Chondrocyte (in vitro differentiated cells): Measurements from ENCODE around the gene FAM43A. TPM values are rescaled to one million over a fixed set of nuclear protein-coding genes. Genes with fewer than 3 reads are reported as not detected.

ENCODE experiments used
- DNase-seq: peaks from one replicate; pipeline ENCODE4 v3.0.0; 2021; ENCODE audit warnings: mixed read lengths, low spot score
- H3K27ac Mint-ChIP-seq: one replicate; pipeline ENCODE4 v1.8.0; 2021; ENCODE audit warnings: mild to moderate bottlenecking, moderate library complexity, mixed read lengths; ENCODE audit not compliant: unreplicated experiment
- H3K27me3 Mint-ChIP-seq: 2 replicates; pipeline ENCODE4 v1.8.0; 2021; ENCODE audit warnings: low read depth, mixed read lengths
- H3K36me3 Mint-ChIP-seq: 2 replicates; pipeline ENCODE4 v1.8.0; 2021; ENCODE audit warnings: low read depth, mixed read lengths
- H3K4me1 Mint-ChIP-seq: 2 replicates; pipeline ENCODE4 v1.8.0; 2021; ENCODE audit warnings: low read depth, mild to moderate bottlenecking, mixed read lengths
- H3K4me3 Mint-ChIP-seq: one replicate; pipeline ENCODE4 v1.8.0; 2021; ENCODE audit warnings: mild to moderate bottlenecking, moderate library complexity, mixed read lengths; ENCODE audit not compliant: unreplicated experiment
- H3K9me3 Mint-ChIP-seq: 2 replicates; pipeline ENCODE4 v1.8.0; 2021; ENCODE audit warnings: low read depth, mixed read lengths
- total RNA-seq: library from RNA; stranded (reverse); gene quantifications from 3 replicates; pipeline ENCODE4 v1.2.1, GENCODE V29; 2021
- TF ChIP-seq, protein P1 (sequence below): fragments of 200-600 bp; sonication (generic); IDR thresholded peaks from 2 replicates; pipeline ENCODE4 v1.5.0; 2021; ENCODE audit warnings: antibody characterized with exemption, mild to moderate bottlenecking, moderate library complexity

The FAM43A gene
- total RNA-seq, 1 donor from 2014 or later: 25.3 TPM

GRCh38 chr3:194725346-194725745 is 39.7 kb downstream of the FAM43A start:
- no peaks in the 10 kb centered on the region for H3K36me3 Mint-ChIP-seq

GRCh38 chr3:194727435-194728128 is 41.9 kb downstream of the FAM43A start:
- H3K4me1 Mint-ChIP-seq: no peaks in the 10 kb centered on the region
- DNase-seq: no peak
- TF ChIP-seq, protein P1, sequence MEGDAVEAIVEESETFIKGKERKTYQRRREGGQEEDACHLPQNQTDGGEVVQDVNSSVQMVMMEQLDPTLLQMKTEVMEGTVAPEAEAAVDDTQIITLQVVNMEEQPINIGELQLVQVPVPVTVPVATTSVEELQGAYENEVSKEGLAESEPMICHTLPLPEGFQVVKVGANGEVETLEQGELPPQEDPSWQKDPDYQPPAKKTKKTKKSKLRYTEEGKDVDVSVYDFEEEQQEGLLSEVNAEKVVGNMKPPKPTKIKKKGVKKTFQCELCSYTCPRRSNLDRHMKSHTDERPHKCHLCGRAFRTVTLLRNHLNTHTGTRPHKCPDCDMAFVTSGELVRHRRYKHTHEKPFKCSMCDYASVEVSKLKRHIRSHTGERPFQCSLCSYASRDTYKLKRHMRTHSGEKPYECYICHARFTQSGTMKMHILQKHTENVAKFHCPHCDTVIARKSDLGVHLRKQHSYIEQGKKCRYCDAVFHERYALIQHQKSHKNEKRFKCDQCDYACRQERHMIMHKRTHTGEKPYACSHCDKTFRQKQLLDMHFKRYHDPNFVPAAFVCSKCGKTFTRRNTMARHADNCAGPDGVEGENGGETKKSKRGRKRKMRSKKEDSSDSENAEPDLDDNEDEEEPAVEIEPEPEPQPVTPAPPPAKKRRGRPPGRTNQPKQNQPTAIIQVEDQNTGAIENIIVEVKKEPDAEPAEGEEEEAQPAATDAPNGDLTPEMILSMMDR: no peak
- peaks cover under 1% of the 10 kb centered on the region for H3K36me3 Mint-ChIP-seq
- peaks cover 10% of the 10 kb centered on the region for H3K27me3 Mint-ChIP-seq
- no peak overlapping the region for H3K4me3 Mint-ChIP-seq
- H3K9me3 Mint-ChIP-seq: no peaks in the 10 kb centered on the region
- peak overlapping the region; percentile 39 for H3K27ac Mint-ChIP-seq

More at GRCh38 chr3:194725346-194725745, 39.7 kb downstream of the FAM43A start:
- no peak for DNase-seq
- TF ChIP-seq, protein P1: no peak
- Mint-ChIP-seq H3K9me3 (no peaks in the 10 kb centered on the region), H3K27ac (no peak overlapping the region), H3K4me3 (no peak overlapping the region), H3K4me1 (no peaks in the 10 kb centered on the region), H3K27me3 (peaks cover 5% of the 10 kb centered on the region)

GRCh38 chr3:194728986-194729385 is 43.3 kb downstream of the FAM43A start:
- no peak for DNase-seq
- Mint-ChIP-seq H3K4me1 (no peaks in the 10 kb centered on the region), H3K36me3 (peaks cover 2% of the 10 kb centered on the region), H3K9me3 (no peaks in the 10 kb centered on the region), H3K27ac (no peak overlapping the region), H3K4me3 (no peak overlapping the region), H3K27me3 (peaks cover 14% of the 10 kb centered on the region)
- TF ChIP-seq, protein P1: no peak

- Mint-ChIP-seq H3K4me3 (no peak overlapping the region), H3K4me1 (no peaks in the 10 kb centered on the region), H3K27me3 (peaks cover 14% of the 10 kb centered on the region), H3K36me3 (peaks cover 6% of the 10 kb centered on the region), H3K27ac (no peak overlapping the region), H3K9me3 (no peaks in the 10 kb centered on the region)
- TF ChIP-seq, protein P1: no peak
- no peak for DNase-seq
Measured at GRCh38 chr3:194730365-194730764, 44.7 kb downstream of the FAM43A start.

DNA sequence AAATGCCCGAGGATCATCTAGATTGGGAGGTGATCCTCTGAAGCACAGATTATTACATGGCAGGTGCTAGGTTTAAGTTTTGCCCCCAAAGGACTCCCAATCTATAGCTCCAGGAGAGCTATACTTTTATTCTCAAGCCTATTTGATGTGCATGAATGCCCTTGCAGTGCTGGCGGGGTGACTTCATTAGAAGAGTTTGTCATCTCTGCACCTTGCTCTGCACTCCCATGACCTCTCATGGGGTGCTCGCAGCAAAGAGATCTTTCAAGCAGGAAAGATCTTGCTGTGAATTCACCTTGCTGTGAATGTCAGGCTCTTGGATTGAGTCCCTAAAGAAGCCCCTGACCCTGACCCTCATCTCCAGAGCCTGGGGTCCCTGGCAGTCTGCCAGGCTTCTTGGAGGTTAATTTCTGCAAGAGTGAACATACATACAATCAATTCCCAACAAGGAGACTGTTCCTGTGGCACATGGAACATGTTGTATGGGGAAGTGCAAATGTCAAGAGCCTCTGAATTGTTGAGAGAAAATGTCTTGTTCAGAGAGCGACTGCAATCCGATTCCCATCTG is 45.9 kb downstream of the FAM43A start:
- no peaks in the 10 kb centered on the region for H3K4me1 Mint-ChIP-seq
- peaks cover 14% of the 10 kb centered on the region for H3K27me3 Mint-ChIP-seq

More for the DNA sequence above, 45.9 kb downstream of the FAM43A start:
- DNase-seq: no peak
- Mint-ChIP-seq H3K9me3 (no peaks in the 10 kb centered on the region), H3K27ac (no peak overlapping the region), H3K36me3 (peaks cover 7% of the 10 kb centered on the region), H3K4me3 (no peak overlapping the region)
- TF ChIP-seq, protein P1: no peak
